Progenitor cell of endocrine pancreas (in vitro differentiated cells): ENCODE results near the gene CAMKK2. TPM values are rescaled to one million over a fixed set of nuclear protein-coding genes. Genes with fewer than 3 reads are reported as not detected.
"Not testable (repeated sequence)": the region's sequence is repeated elsewhere in the genome, so short reads cannot be mapped to it uniquely, and the experiment has no call there.

ENCODE experiments used
- DNase-seq: peaks from one replicate; pipeline ENCODE4 v3.0.0; 2021; ENCODE audit warnings: low spot score; ENCODE audit not compliant: unreplicated experiment
- H3K27ac Mint-ChIP-seq: 2 replicates; pipeline ENCODE4 v1.8.0; 2021; ENCODE audit warnings: mild to moderate bottlenecking, moderate library complexity, mixed read lengths
- H3K27me3 Mint-ChIP-seq: 2 replicates; pipeline ENCODE4 v1.8.0; 2021; ENCODE audit warnings: mixed read lengths
- H3K36me3 Mint-ChIP-seq: 2 replicates; pipeline ENCODE4 v1.8.0; 2022; ENCODE audit warnings: mixed read lengths; ENCODE audit not compliant: insufficient read depth
- H3K4me1 Mint-ChIP-seq: 2 replicates; pipeline ENCODE4 v1.8.0; 2021; ENCODE audit warnings: low read depth, mixed read lengths
- H3K4me3 Mint-ChIP-seq: 2 replicates; pipeline ENCODE4 v1.8.0; 2021; ENCODE audit warnings: low read depth, mild to moderate bottlenecking, moderate library complexity, mixed read lengths
- H3K9me3 Mint-ChIP-seq: 2 replicates; pipeline ENCODE4 v1.8.0; 2021; ENCODE audit warnings: low read depth, mixed read lengths
- CTCF ChIP-seq: fragments of 200-600 bp; sonication (generic); IDR thresholded peaks from one replicate; pipeline ENCODE4 v1.5.0; 2021; ENCODE audit warnings: antibody characterized with exemption, mild to moderate bottlenecking; ENCODE audit not compliant: unreplicated experiment
- total RNA-seq: library from RNA; stranded (reverse); gene quantifications from 2 replicates; pipeline ENCODE4 v1.2.1, GENCODE V29; 2021

Gene CAMKK2
- total RNA-seq, 1 donor from 2014 or later = 44.2 TPM

GRCh38 chr12:121326996-121327674 lies 30.6 kb upstream of the CAMKK2 start:
- H3K4me3 Mint-ChIP-seq = no peak overlapping the region
- peaks cover 45% of the 10 kb centered on the region for H3K36me3 Mint-ChIP-seq
- H3K9me3 Mint-ChIP-seq = no peaks in the 10 kb centered on the region
- no peak for TF ChIP-seq CTCF
- no peak for DNase-seq
- H3K27ac Mint-ChIP-seq = no peak overlapping the region
- peaks cover 4% of the 10 kb centered on the region for H3K4me1 Mint-ChIP-seq
- H3K27me3 Mint-ChIP-seq = no peaks in the 10 kb centered on the region

GRCh38 chr12:121325922-121326396 lies 29.4 kb upstream of the CAMKK2 start:
- peaks cover 39% of the 10 kb centered on the region for H3K36me3 Mint-ChIP-seq

GRCh38 chr12:121323908-121324307 lies 27.4 kb upstream of the CAMKK2 start:
- no peak overlapping the region for H3K4me3 Mint-ChIP-seq
- H3K27me3 Mint-ChIP-seq = no peaks in the 10 kb centered on the region
- TF ChIP-seq CTCF = no peak
- DNase-seq = no peak
- no peaks in the 10 kb centered on the region for H3K4me1 Mint-ChIP-seq
- H3K27ac Mint-ChIP-seq = no peak overlapping the region
- H3K36me3 Mint-ChIP-seq = peaks cover 27% of the 10 kb centered on the region
- no peaks in the 10 kb centered on the region for H3K9me3 Mint-ChIP-seq

More at GRCh38 chr12:121325922-121326396, 29.4 kb upstream of the CAMKK2 start:
- Mint-ChIP-seq H3K27ac (no peak overlapping the region), H3K4me1 (peaks cover under 1% of the 10 kb centered on the region), H3K27me3 (no peaks in the 10 kb centered on the region), H3K9me3 (no peaks in the 10 kb centered on the region), H3K4me3 (no peak overlapping the region)
- no peak for TF ChIP-seq CTCF
- no peak for DNase-seq

- no peak overlapping the region for H3K4me3 Mint-ChIP-seq
- no peaks in the 10 kb centered on the region for H3K9me3 Mint-ChIP-seq
- DNase-seq = no peak
- H3K27ac Mint-ChIP-seq = peak overlapping the region; percentile 22
- H3K4me1 Mint-ChIP-seq = peaks cover 7% of the 10 kb centered on the region
- H3K36me3 Mint-ChIP-seq = peaks cover 25% of the 10 kb centered on the region
- TF ChIP-seq CTCF = no peak
- H3K27me3 Mint-ChIP-seq = no peaks in the 10 kb centered on the region
These were observed 21.6 kb upstream of the CAMKK2 start for GRCh38 chr12:121318121-121318520.

- no peaks in the 10 kb centered on the region for H3K9me3 Mint-ChIP-seq
- DNase-seq = no peak
- no peaks in the 10 kb centered on the region for H3K27me3 Mint-ChIP-seq
- H3K4me3 Mint-ChIP-seq = no peak overlapping the region
- no peak overlapping the region for H3K27ac Mint-ChIP-seq
- peaks cover 33% of the 10 kb centered on the region for H3K36me3 Mint-ChIP-seq
- no peak for TF ChIP-seq CTCF
- H3K4me1 Mint-ChIP-seq = peaks cover 7% of the 10 kb centered on the region
These were observed 17.9 kb upstream of the CAMKK2 start for GRCh38 chr12:121314431-121314830.

GRCh38 chr12:121310231-121310630 lies 13.7 kb upstream of the CAMKK2 start:
- not testable (repeated sequence) for DNase-seq, H3K4me1 Mint-ChIP-seq, H3K27me3 Mint-ChIP-seq, H3K4me3 Mint-ChIP-seq, H3K9me3 Mint-ChIP-seq
- H3K36me3 Mint-ChIP-seq = peaks cover 24% of the 10 kb centered on the region
- peak overlapping the region; percentile 23 for H3K27ac Mint-ChIP-seq

- not testable (repeated sequence) for H3K4me1 Mint-ChIP-seq, H3K27me3 Mint-ChIP-seq, H3K9me3 Mint-ChIP-seq, H3K27ac Mint-ChIP-seq, H3K4me3 Mint-ChIP-seq, DNase-seq
- H3K36me3 Mint-ChIP-seq = peaks cover 14% of the 10 kb centered on the region
These were observed 10.9 kb upstream of the CAMKK2 start for GRCh38 chr12:121307397-121307796.
